Measurements from ENCODE around the gene GPC1. TPM values are rescaled to one million over a fixed set of nuclear protein-coding genes. Genes with fewer than 3 reads are reported as not detected.
A peak's percentile ranks its signal among the peaks of the same experiment; 100 is the strongest.

The GPC1 gene
- total RNA-seq, 1 donor = 54.3 TPM

- Histone ChIP-seq H3K27me3 (ENCODE audit: insufficient read depth, low read length) (no peaks in the 10 kb centered on the region), H3K79me2 (ENCODE audit: insufficient read depth, low read length) (no peaks in the 10 kb centered on the region), H3K9me3 (ENCODE audit: low read depth, low read length) (no peaks in the 10 kb centered on the region), H3K4me3 (ENCODE audit: insufficient read depth, low read length) (no peak overlapping the region), H3K36me3 (ENCODE audit: insufficient read depth, low read length) (peaks cover 8% of the 10 kb centered on the region), H4K20me1 (ENCODE audit: insufficient read depth, low read length) (peaks cover 17% of the 10 kb centered on the region), H2AFZ (ENCODE audit: low read length) (no peak overlapping the region), H3K4me1 (ENCODE audit: insufficient read depth, low read length) (no peaks in the 10 kb centered on the region), H3K4me2 (ENCODE audit: insufficient read depth, low read length) (no peak overlapping the region), H3K27ac (ENCODE audit: low read depth, low read length) (no peak overlapping the region)
- DNase-seq (ENCODE audit: insufficient read length, low spot score, missing footprints) = peak; percentile 83
- no peak for TF ChIP-seq CTCF (IDR thresholded peaks at IDR 0.05; ENCODE audit: extremely low read depth, low read depth, low read length)
Measured at GRCh38 chr2:240460253-240460711, 24.8 kb downstream of the GPC1 start.

GRCh38 chr2:240460781-240461431 lies 25.4 kb downstream of the GPC1 start:
- Histone ChIP-seq H2AFZ (ENCODE audit: low read length) (no peak overlapping the region), H3K79me2 (ENCODE audit: insufficient read depth, low read length) (no peaks in the 10 kb centered on the region), H3K9me3 (ENCODE audit: low read depth, low read length) (no peaks in the 10 kb centered on the region), H4K20me1 (ENCODE audit: insufficient read depth, low read length) (peaks cover 17% of the 10 kb centered on the region), H3K4me3 (ENCODE audit: insufficient read depth, low read length) (no peak overlapping the region), H3K36me3 (ENCODE audit: insufficient read depth, low read length) (peaks cover 8% of the 10 kb centered on the region), H3K4me2 (ENCODE audit: insufficient read depth, low read length) (no peak overlapping the region), H3K27me3 (ENCODE audit: insufficient read depth, low read length) (no peaks in the 10 kb centered on the region), H3K4me1 (ENCODE audit: insufficient read depth, low read length) (no peaks in the 10 kb centered on the region), H3K27ac (ENCODE audit: low read depth, low read length) (no peak overlapping the region)
- no peak for DNase-seq (ENCODE audit: insufficient read length, low spot score, missing footprints)
- no peak for TF ChIP-seq CTCF (IDR thresholded peaks at IDR 0.05; ENCODE audit: extremely low read depth, low read depth, low read length)

- no peaks in the 10 kb centered on the region for H3K9me3 ChIP-seq (ENCODE audit: low read depth, low read length)
- H3K4me3 ChIP-seq (ENCODE audit: insufficient read depth, low read length) = no peak overlapping the region
- peaks cover 8% of the 10 kb centered on the region for H3K36me3 ChIP-seq (ENCODE audit: insufficient read depth, low read length)
- peaks cover 16% of the 10 kb centered on the region for H4K20me1 ChIP-seq (ENCODE audit: insufficient read depth, low read length)
- no peak overlapping the region for H2AFZ ChIP-seq (ENCODE audit: low read length)
- no peaks in the 10 kb centered on the region for H3K4me1 ChIP-seq (ENCODE audit: insufficient read depth, low read length)
- H3K27me3 ChIP-seq (ENCODE audit: insufficient read depth, low read length) = no peaks in the 10 kb centered on the region
- H3K79me2 ChIP-seq (ENCODE audit: insufficient read depth, low read length) = no peaks in the 10 kb centered on the region
- TF ChIP-seq CTCF (IDR thresholded peaks at IDR 0.05; ENCODE audit: extremely low read depth, low read depth, low read length) = no peak
- H3K4me2 ChIP-seq (ENCODE audit: insufficient read depth, low read length) = no peak overlapping the region
- DNase-seq (ENCODE audit: insufficient read length, low spot score, missing footprints) = peak; percentile 88
- no peak overlapping the region for H3K27ac ChIP-seq (ENCODE audit: low read depth, low read length)
Measured at GRCh38 chr2:240461471-240462072, 26.1 kb downstream of the GPC1 start.

GRCh38 chr2:240462073-240462706 lies 26.7 kb downstream of the GPC1 start:
- H2AFZ ChIP-seq (ENCODE audit: low read length) = no peak overlapping the region
- peaks cover 10% of the 10 kb centered on the region for H4K20me1 ChIP-seq (ENCODE audit: insufficient read depth, low read length)
- peaks cover 8% of the 10 kb centered on the region for H3K36me3 ChIP-seq (ENCODE audit: insufficient read depth, low read length)
- H3K79me2 ChIP-seq (ENCODE audit: insufficient read depth, low read length) = no peaks in the 10 kb centered on the region
- no peak overlapping the region for H3K27ac ChIP-seq (ENCODE audit: low read depth, low read length)
- no peak overlapping the region for H3K4me3 ChIP-seq (ENCODE audit: insufficient read depth, low read length)
- peak; percentile 73 for DNase-seq (ENCODE audit: insufficient read length, low spot score, missing footprints)
- no peak for TF ChIP-seq CTCF (IDR thresholded peaks at IDR 0.05; ENCODE audit: extremely low read depth, low read depth, low read length)
- no peaks in the 10 kb centered on the region for H3K27me3 ChIP-seq (ENCODE audit: insufficient read depth, low read length)
- no peaks in the 10 kb centered on the region for H3K9me3 ChIP-seq (ENCODE audit: low read depth, low read length)
- no peak overlapping the region for H3K4me2 ChIP-seq (ENCODE audit: insufficient read depth, low read length)
- no peaks in the 10 kb centered on the region for H3K4me1 ChIP-seq (ENCODE audit: insufficient read depth, low read length)
